GM18508 (cell line): ENCODE results near the gene CUL4A.
"Not testable (repeated sequence)": the region's sequence is repeated elsewhere in the genome, so short reads cannot be mapped to it uniquely, and the experiment has no call there.

Experiments used
- ATAC-seq: cut with Tn5 transposase; IDR thresholded peaks from one replicate; pipeline ENCODE4 v1.9.1; 2021; ENCODE audit warnings: moderate number of reproducible peaks; ENCODE audit not compliant: insufficient read depth, unreplicated experiment

The CUL4A gene

GRCh38 chr13:113232208-113233003 is 23.0 kb downstream of the CUL4A start:
- ATAC-seq, result no peak

DNA sequence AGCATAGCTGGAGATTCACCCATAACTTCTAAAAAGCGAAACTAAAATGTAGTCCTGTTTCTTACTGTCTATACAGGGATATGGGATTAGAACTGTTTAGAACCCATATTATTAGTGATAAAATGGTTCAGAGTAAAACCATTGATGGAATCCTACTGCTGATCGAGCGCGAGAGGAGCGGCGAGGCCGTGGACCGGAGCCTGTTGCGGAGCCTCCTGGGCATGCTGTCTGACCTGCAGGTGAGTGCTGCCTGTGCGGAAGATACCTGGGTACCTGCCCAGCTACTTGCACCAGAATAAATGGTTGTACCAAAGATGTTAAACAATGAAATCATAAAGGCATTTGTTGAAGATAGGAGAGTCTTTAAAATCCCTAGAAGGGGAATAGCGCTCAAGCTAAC is 23.7 kb downstream of the CUL4A start:
- no peak for ATAC-seq

- no peak for ATAC-seq
Observed at GRCh38 chr13:113238536-113238935, 29.1 kb downstream of the CUL4A start.

GRCh38 chr13:113239357-113239756 is 29.9 kb downstream of the CUL4A start:
- no peak for ATAC-seq

GRCh38 chr13:113239986-113240385 is 30.6 kb downstream of the CUL4A start:
- ATAC-seq, result no peak

DNA sequence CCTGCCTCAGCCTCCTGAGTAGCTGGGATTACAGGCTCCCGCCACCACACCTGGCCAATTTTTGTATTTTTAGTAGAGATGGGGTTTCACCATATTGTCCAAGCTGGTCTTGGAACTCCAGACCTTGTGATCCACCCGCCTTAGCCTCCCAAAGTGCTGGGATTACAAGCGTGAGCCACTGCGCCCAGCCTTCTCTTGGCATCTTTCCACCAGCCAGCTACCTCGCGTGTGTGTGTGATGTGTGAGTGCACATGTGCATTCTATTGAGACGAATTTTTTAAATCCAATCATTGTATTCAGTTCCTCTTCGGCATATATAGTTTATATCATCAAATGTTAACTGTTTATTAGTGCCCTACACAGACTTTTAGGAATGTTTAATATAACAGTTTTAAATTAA is 32.2 kb downstream of the CUL4A start:
- not testable (repeated sequence) for ATAC-seq

GRCh38 chr13:113243847-113244246 is 34.4 kb downstream of the CUL4A start:
- ATAC-seq, result no peak

DNA sequence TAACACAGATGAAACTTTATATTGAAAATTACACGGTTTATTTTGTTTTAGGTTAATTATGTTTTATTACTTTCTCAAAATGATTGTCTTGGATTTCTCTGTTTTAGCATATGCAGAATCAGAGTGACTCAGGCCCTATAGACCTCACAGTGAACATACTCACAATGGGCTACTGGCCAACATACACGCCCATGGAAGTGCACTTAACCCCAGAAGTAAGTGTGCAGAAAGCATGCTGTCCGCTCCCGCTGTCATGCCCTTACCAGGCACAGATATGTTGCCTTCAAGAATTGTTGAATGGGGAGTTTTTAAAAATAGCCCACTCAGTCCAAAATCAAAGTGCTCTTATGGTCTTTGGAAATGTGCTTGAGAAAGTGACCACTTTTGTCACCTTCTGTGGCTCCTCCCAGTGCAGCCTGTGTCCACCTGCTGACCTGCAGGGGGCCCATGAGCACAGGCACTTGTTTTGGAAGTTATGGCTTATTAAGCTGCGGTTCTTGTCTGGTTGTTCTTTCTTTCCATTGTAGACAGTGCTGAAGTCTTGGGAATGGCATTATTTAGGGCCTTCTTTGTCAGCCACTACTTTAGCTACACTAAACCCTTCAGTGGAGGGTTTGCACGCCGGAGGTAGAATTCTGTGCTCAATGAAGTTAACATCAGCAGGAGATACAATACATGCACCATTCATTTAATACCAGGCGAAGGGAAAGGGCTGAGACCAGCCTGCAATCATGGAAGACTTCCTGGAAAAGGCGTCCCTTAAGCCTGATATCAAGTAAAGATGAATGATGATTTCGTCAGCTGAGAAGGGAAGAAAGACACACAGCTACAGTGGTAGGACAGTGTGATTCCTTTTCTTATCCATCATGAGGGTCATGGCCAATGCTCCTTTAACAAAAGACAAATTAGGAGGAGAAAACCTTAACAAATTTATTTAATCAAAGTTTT is 36.7 kb downstream of the CUL4A start:
- ATAC-seq, result no peak

GRCh38 chr13:113252516-113253095 is 43.2 kb downstream of the CUL4A start:
- no peak for ATAC-seq

- not testable (repeated sequence) for ATAC-seq
Observed at GRCh38 chr13:113257908-113258307, 48.5 kb downstream of the CUL4A start.

GRCh38 chr13:113258321-113259054 is 49.1 kb downstream of the CUL4A start:
- no peak for ATAC-seq

DNA sequence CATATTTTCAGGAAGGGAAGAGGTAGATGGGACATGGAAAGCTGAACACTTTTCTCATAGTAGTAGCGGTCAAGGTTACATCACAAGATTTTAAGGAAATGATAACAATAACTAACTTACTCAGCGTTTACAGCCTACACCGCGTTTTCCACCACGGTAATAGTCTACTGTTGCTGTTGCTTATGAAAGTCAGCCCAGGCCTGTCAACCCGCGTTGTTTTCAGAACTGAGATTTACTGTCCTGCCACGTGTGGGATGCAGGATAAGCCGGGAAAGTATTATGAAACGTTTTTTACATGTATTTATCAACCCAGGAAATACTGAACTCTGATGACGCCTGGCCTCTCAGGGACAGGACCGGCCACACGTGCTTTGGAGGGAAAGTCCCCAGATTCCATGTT is 51.6 kb downstream of the CUL4A start:
- no peak for ATAC-seq

GRCh38 chr13:113263016-113263415 is 53.6 kb downstream of the CUL4A start:
- ATAC-seq, result not testable (repeated sequence)

DNA sequence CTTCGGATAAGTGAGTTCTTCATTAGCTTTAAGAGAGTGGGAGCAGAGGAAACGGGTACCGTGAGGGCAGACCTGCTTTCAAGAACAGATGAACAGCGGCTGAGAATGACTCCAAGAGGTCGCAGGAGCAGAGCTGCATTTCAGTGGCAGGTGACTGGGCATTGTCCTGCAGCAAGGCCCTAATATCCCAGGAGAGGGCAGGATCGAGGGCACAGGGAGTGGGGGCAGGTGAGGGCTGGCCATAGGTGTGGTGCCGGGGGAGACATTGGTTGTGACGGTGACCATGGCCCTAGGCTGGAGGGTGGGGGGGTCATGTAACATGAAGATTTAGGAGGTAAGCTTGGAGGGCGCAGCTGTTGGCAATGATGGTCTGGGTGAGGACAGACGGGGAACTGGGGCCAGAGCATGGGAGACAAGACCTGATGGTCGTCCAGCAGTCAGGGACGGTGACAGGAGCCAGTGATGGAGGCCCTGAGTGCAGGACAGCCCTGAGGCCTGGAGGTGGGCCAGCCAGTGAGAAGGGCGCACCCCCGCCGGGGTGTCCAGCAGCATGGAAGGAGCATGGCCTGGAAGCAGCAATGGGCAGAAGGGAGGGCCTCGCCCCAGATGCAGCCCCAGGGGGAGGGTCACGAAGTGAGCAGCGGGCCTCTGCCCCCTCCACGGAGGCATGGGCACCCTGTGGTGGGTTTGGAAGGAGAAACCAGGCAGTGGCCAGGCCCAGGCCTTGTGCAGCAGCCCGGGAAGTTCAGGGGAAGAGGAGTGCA is 58.4 kb downstream of the CUL4A start:
- no peak for ATAC-seq

DNA sequence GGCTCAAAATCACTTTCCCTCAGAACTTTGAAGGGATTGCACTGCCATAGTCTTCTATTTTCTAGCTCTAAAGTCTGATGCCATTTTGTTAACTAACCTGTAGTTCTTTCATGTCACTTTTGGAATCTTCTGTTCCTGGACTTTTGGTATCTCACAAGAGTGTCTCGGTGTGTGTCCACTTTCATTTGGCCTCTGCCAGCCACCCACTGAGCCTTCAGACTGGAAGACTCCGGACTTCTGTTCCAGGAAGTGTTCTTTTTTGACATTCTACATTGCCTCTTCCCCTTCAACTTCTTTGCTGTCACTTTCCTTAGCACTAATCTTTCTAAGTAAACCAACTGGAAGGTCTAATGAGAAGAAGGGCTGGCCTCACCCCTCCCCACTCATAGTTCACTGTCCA is 62.6 kb downstream of the CUL4A start:
- ATAC-seq, result no peak

GRCh38 chr13:113272701-113273181 is 63.3 kb downstream of the CUL4A start:
- ATAC-seq, result no peak

DNA sequence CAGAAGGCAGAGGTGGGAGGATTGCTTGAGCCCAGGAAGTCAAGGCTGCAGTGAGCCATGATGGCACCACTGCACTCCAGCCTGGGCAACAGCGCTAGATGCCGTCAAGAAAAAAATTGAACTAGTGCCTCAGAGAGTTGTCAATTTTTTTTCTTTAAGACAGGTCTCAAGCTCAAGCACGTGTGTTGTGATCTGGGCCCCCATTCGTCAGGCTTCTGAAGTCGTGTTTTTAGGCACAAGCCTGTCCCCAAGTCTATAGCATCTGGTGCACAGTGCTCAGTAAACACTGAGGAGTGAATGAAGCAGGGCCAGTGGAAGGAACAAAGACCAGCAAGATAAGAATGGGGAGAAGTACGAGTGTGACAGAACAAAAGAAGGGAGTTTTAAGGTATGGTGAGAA is 63.9 kb downstream of the CUL4A start:
- ATAC-seq, result no peak

DNA sequence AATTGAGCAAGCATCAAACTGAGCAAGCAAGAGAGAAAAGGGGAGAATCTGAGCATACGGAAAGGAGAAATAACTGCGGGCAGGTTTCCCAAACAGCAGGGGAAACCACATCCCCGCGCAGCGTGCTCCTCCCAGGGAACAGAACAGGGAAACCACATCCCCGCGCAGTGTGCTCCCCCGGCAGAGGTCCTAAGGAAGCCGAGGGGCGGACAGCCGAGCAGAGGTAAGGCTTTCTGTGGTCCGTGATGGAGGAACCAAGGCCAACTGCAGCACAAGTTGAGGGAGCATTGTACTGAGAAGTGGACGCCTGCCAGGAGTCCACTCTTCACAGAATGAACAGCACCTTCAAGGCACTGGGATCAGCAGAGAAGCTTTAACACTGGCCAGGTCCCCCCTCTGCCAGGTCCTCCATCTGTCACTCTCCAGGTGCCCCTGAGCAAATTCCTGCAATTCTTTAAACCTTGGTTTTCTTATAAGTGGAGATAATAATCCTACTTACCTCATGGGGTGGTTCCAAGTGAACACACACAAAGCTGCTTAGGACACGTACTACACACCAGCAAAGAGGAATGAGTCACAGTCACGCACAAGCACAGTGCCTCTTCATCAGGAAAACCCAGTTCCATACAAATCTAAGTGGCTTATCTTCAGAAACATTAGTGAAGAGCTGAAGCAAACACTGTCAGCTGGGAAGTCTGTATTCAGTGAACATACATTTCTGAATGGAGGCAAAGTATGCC is 64.6 kb downstream of the CUL4A start:
- no peak for ATAC-seq

DNA sequence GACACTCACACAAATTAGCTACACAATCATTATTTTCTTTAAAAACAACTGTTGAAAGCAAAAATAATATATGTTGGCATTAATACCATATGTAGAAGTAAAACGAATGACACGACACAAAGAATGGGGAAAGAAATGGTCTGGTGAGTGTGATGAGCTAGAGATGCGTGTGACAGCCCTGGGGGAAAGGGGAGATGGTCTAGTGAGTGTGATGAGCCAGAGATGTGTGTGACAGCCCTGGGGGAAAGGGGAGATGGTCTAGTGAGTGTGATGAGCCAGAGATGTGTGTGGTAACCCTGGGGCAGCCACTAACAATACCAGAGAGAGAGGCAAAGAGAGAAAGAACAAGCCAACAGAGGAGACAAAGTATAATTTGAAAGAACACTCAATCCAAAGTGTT is 65.3 kb downstream of the CUL4A start:
- ATAC-seq, result no peak
